Measurements from ENCODE around the gene DNAH8.

- TF ChIP-seq, protein P1, sequence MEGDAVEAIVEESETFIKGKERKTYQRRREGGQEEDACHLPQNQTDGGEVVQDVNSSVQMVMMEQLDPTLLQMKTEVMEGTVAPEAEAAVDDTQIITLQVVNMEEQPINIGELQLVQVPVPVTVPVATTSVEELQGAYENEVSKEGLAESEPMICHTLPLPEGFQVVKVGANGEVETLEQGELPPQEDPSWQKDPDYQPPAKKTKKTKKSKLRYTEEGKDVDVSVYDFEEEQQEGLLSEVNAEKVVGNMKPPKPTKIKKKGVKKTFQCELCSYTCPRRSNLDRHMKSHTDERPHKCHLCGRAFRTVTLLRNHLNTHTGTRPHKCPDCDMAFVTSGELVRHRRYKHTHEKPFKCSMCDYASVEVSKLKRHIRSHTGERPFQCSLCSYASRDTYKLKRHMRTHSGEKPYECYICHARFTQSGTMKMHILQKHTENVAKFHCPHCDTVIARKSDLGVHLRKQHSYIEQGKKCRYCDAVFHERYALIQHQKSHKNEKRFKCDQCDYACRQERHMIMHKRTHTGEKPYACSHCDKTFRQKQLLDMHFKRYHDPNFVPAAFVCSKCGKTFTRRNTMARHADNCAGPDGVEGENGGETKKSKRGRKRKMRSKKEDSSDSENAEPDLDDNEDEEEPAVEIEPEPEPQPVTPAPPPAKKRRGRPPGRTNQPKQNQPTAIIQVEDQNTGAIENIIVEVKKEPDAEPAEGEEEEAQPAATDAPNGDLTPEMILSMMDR (IDR thresholded peaks at IDR 0.05; ENCODE audit: extremely low read depth in 1 of 2, insufficient read depth in 1 of 2, low read depth in 1 of 2, low read length in 2 of 2) = no peak
- TF ChIP-seq POLR2A (IDR thresholded peaks at IDR 0.05; ENCODE audit: low read depth, low read length) (no peak), POLR2AphosphoS5 (IDR thresholded peaks at IDR 0.05; ENCODE audit: insufficient read depth, low read depth, low read length) (no peak), JUN (IDR thresholded peaks at IDR 0.05; ENCODE audit: borderline replicate concordance, insufficient read depth, insufficient read length, low read depth) (no peak), EZH2 (IDR thresholded peaks at IDR 0.05; ENCODE audit: borderline replicate concordance, low read depth, low read length, severe bottlenecking) (no peak)
These were observed 28.1 kb upstream of the DNAH8 start for GRCh38 chr6:38687043-38687353.
